Measurements from ENCODE around the gene ST8SIA6.
"Not testable (repeated sequence)": the region's sequence is repeated elsewhere in the genome, so short reads cannot be mapped to it uniquely, and the experiment has no call there.

The ST8SIA6 gene, protein sequence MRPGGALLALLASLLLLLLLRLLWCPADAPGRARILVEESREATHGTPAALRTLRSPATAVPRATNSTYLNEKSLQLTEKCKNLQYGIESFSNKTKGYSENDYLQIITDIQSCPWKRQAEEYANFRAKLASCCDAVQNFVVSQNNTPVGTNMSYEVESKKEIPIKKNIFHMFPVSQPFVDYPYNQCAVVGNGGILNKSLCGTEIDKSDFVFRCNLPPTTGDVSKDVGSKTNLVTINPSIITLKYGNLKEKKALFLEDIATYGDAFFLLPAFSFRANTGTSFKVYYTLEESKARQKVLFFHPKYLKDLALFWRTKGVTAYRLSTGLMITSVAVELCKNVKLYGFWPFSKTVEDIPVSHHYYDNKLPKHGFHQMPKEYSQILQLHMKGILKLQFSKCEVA

DNA sequence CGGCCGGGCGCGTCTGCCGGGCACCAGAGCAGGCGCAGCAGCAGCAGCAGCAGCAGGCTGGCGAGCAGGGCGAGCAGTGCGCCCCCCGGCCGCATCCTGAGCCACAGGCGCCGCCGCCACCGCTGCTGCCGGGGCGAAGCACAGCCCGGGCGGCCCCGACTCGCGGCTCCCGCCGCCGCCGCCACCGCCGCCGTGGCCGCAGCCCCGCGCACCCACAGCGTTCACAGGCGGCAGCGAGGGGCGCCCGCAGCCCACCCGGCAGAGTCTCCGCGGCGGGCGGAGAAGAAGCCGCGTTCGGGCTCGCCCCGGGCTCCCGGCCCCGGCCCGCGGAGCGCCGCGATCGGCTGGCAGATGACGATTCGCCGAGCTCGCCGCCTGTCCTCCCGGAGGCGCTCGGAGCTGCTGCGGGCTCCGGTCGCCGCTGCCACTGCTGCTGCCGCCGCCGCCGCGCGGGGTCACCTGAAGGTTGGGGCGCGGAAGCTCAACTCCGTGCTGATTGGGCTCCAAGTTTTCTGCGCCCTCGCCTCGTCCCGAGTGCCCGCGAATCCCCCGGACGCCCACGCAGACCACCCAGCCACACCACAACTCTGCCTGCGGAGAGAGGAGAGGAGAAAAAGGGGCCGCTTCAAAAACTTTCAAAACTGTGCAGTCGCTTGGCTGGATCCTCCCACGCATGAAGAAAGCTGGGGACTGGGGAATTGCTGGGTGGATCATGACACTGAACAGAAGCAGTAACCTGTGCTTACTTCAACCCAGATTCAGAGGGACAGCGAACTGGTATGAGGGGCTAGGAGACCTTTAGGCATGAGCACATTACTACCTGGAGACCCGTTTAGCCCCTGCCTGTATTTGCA, at the start of gene ST8SIA6:
Gene ST8SIA6, minus strand, starts transcription at position 435 of the 854 bp plus-strand sequence. Its CDS starts 340 bp downstream, at position 95.
- peaks cover 7 to 19% of the 10 kb centered on the region in 2 donors for H3K27me3 ChIP-seq (ENCODE audit: control insufficient read depth in 2 of 2, insufficient read depth in 2 of 2, low read length in 2 of 2)
- no peaks in the 10 kb centered on the region for H3K36me3 ChIP-seq (ENCODE audit: control insufficient read depth in 2 of 2, insufficient read depth in 2 of 2, low read length in 2 of 2)
- H3K27ac ChIP-seq (ENCODE audit: low read depth in 2 of 2, low read length in 2 of 2), result peak within 1 kb of the TSS in 1 of 2 donors; percentile 17
- H3K9me3 ChIP-seq (ENCODE audit: control insufficient read depth in 2 of 2, low read length in 2 of 2), result peaks cover 0 to 2% of the 10 kb centered on the region in 2 donors
- peaks cover 0 to 4% of the 10 kb centered on the region in 2 donors for H3K4me1 ChIP-seq (ENCODE audit: control insufficient read depth in 2 of 2, insufficient read depth in 2 of 2, low read length in 2 of 2)
- H3K9ac ChIP-seq (ENCODE audit: low read depth in 1 of 2, low read length in 2 of 2), result peak within 1 kb of the TSS in 1 of 2 donors; percentile 57
- peak within 1 kb of the TSS; percentile 60 to 65 for H3K4me3 ChIP-seq (ENCODE audit: low read length in 2 of 2)

DNA sequence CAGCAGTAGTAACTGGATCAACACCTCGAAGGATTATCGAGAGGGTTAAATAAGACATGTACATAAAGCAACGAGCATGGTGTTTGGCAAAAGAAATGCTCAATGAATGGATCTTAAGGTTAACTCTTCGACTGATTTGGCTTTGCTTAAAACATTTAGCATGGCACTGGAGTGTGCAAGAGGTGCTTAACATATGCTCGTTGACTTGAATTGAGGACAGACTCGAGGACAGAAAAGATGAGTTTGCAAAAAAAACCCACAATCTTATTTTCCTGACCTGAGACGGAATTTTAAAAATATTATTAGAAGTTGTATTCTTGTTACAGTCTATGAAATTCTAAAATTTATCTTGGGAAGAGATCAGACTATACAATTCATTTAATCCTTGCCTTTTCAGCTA, 49.4 kb upstream of the ST8SIA6 start:
- H3K27me3 ChIP-seq (ENCODE audit: control insufficient read depth in 2 of 2, insufficient read depth in 2 of 2, low read length in 2 of 2), result no peaks in the 10 kb centered on the region
- H3K9me3 ChIP-seq (ENCODE audit: control insufficient read depth in 2 of 2, low read length in 2 of 2), result no peaks in the 10 kb centered on the region
- H3K27ac ChIP-seq (ENCODE audit: low read depth in 2 of 2, low read length in 2 of 2), result no peak overlapping the region
- H3K9ac ChIP-seq (ENCODE audit: low read depth in 1 of 2, low read length in 2 of 2), result no peak overlapping the region
- H3K36me3 ChIP-seq (ENCODE audit: control insufficient read depth in 2 of 2, insufficient read depth in 2 of 2, low read length in 2 of 2), result no peaks in the 10 kb centered on the region
- no peaks in the 10 kb centered on the region for H3K4me1 ChIP-seq (ENCODE audit: control insufficient read depth in 2 of 2, insufficient read depth in 2 of 2, low read length in 2 of 2)
- no peak overlapping the region for H3K4me3 ChIP-seq (ENCODE audit: low read length in 2 of 2)

DNA sequence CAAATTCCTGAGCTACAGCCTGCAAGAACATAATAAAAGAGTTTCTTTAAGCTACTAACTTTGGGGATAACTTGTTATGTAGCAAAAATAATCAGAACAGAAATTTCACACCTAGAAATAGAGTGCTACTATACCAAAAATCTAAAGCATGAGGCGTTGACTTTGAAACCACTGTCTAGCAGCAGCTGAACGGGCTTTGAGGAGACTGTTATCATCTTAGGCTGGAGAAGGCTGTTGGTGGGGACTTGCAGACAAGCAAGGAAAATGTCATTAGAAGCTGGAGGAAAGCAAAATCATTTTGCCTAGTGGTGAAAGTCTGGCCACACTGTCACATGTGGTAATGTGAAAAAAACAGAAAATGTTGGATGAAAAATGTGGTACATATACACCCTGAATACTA, 48.4 kb upstream of the ST8SIA6 start:
- Histone ChIP-seq H3K4me1 (ENCODE audit: control insufficient read depth in 2 of 2, insufficient read depth in 2 of 2, low read length in 2 of 2) (no peaks in the 10 kb centered on the region), H3K27ac (ENCODE audit: low read depth in 2 of 2, low read length in 2 of 2) (no peak overlapping the region), H3K9ac (ENCODE audit: low read depth in 1 of 2, low read length in 2 of 2) (no peak overlapping the region), H3K4me3 (ENCODE audit: low read length in 2 of 2) (no peak overlapping the region), H3K27me3 (ENCODE audit: control insufficient read depth in 2 of 2, insufficient read depth in 2 of 2, low read length in 2 of 2) (no peaks in the 10 kb centered on the region), H3K36me3 (ENCODE audit: control insufficient read depth in 2 of 2, insufficient read depth in 2 of 2, low read length in 2 of 2) (no peaks in the 10 kb centered on the region), H3K9me3 (ENCODE audit: control insufficient read depth in 2 of 2, low read length in 2 of 2) (no peaks in the 10 kb centered on the region)

DNA sequence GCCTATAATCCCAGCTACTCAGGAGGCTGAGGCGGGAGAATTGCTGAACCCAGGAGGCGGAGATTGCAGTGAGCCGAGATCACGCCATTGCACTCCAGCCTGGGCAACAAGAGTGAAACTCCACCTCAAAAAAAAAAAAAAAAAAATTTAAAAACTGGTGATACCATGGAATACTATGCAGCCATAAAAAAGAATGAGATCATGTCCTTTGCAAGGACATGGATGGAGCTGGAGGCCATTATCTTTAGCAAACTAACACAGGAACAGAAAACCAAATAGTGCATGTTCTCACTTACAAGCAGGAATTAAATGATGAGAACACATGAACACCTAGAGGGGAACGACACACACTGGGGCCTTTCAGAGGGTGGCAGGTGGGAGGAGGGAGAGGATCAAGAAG, 44.6 kb upstream of the ST8SIA6 start:
- H3K27ac ChIP-seq (ENCODE audit: low read depth in 2 of 2, low read length in 2 of 2); H3K27me3 ChIP-seq (ENCODE audit: control insufficient read depth in 2 of 2, insufficient read depth in 2 of 2, low read length in 2 of 2); H3K9ac ChIP-seq (ENCODE audit: low read depth in 1 of 2, low read length in 2 of 2); H3K4me3 ChIP-seq (ENCODE audit: low read length in 2 of 2); H3K4me1 ChIP-seq (ENCODE audit: control insufficient read depth in 2 of 2, insufficient read depth in 2 of 2, low read length in 2 of 2); H3K36me3 ChIP-seq (ENCODE audit: control insufficient read depth in 2 of 2, insufficient read depth in 2 of 2, low read length in 2 of 2); H3K9me3 ChIP-seq (ENCODE audit: control insufficient read depth in 2 of 2, low read length in 2 of 2): not testable (repeated sequence)

DNA sequence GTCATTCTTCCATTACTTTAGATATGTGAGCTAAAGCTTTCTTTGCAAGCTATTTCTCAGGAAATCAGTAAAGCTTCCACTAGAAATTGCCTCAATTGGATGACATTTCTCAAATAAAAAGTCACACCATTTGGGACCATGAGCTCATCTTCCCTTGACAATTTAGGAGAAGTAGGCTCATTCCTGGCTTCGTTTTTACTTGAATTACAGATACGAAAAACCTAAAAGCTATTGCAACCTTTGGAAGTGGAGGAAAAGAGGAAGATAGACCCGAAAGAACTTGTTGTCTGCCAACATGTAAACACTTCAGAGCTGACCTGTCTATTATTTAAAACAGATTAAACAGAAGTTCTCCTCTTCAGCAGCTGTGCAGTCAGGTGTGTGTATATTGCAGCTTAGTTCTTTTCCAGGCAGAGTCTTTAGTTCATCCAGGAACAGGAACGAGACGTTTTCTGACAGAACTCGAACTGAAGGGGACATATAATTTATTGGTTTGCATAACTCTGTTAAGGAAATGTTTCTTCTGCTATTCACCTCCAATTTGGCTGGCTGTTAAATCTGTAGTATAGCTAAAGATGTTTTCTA, 43.1 kb upstream of the ST8SIA6 start:
- H3K9ac ChIP-seq (ENCODE audit: low read depth in 1 of 2, low read length in 2 of 2), result no peak overlapping the region
- no peaks in the 10 kb centered on the region for H3K4me1 ChIP-seq (ENCODE audit: control insufficient read depth in 2 of 2, insufficient read depth in 2 of 2, low read length in 2 of 2)
- no peaks in the 10 kb centered on the region for H3K9me3 ChIP-seq (ENCODE audit: control insufficient read depth in 2 of 2, low read length in 2 of 2)
- H3K36me3 ChIP-seq (ENCODE audit: control insufficient read depth in 2 of 2, insufficient read depth in 2 of 2, low read length in 2 of 2), result no peaks in the 10 kb centered on the region
- no peak overlapping the region for H3K4me3 ChIP-seq (ENCODE audit: low read length in 2 of 2)
- H3K27ac ChIP-seq (ENCODE audit: low read depth in 2 of 2, low read length in 2 of 2), result no peak overlapping the region
- H3K27me3 ChIP-seq (ENCODE audit: control insufficient read depth in 2 of 2, insufficient read depth in 2 of 2, low read length in 2 of 2), result no peaks in the 10 kb centered on the region

DNA sequence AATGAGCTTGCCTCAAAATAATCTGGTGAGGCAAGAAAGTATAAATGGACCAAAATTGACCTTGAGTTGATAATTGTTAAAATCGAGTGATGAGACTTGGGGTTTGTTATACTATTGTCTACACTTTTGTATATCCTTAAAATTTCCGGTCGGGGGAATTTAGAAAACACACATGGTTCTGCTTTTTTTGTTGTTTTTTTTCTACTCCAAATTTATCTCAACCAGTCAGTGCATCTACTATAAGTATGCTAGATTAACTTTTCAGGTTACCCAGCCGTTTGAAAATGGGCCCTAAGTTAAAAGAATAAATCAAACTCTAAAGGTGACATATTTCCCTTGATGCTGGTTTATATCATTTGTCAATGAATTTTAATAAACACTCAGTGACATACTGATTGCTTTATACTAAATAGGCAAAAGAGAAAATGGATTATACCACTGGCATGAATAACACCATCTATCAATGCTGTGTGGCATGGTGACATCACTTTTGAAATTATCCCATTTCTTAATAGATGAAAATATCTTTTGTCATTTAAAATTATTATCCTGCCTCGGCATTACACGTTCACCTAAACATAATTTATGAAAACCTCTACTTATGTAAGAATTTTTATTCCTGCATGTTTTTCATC, 40.3 kb upstream of the ST8SIA6 start:
- no peak overlapping the region for H3K27ac ChIP-seq (ENCODE audit: low read depth in 2 of 2, low read length in 2 of 2)
- no peaks in the 10 kb centered on the region for H3K9me3 ChIP-seq (ENCODE audit: control insufficient read depth in 2 of 2, low read length in 2 of 2)
- no peaks in the 10 kb centered on the region for H3K36me3 ChIP-seq (ENCODE audit: control insufficient read depth in 2 of 2, insufficient read depth in 2 of 2, low read length in 2 of 2)
- no peak overlapping the region for H3K4me3 ChIP-seq (ENCODE audit: low read length in 2 of 2)
- H3K27me3 ChIP-seq (ENCODE audit: control insufficient read depth in 2 of 2, insufficient read depth in 2 of 2, low read length in 2 of 2), result no peaks in the 10 kb centered on the region
- no peak overlapping the region for H3K9ac ChIP-seq (ENCODE audit: low read depth in 1 of 2, low read length in 2 of 2)
- H3K4me1 ChIP-seq (ENCODE audit: control insufficient read depth in 2 of 2, insufficient read depth in 2 of 2, low read length in 2 of 2), result no peaks in the 10 kb centered on the region

DNA sequence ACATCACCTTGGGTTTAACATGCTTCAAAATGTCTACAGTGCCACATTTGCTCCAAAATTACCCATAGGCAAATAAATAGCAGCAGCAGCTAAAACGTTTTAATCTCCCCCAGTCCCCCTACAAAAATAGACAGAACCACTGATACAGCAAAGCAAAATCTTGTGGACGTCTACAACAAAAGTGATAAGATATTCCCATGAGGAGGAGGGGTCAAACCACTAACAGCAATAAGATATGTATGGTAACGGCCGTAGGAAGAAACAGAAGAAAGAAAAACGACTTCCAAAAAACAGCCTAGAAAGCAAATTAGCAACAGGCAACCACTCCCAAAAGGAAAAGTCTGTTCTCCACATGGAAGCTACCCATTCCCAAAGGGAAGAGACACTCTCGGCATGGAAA, 34.5 kb upstream of the ST8SIA6 start:
- Histone ChIP-seq H3K27me3 (ENCODE audit: control insufficient read depth in 2 of 2, insufficient read depth in 2 of 2, low read length in 2 of 2) (no peaks in the 10 kb centered on the region), H3K9me3 (ENCODE audit: control insufficient read depth in 2 of 2, low read length in 2 of 2) (no peaks in the 10 kb centered on the region), H3K36me3 (ENCODE audit: control insufficient read depth in 2 of 2, insufficient read depth in 2 of 2, low read length in 2 of 2) (no peaks in the 10 kb centered on the region), H3K9ac (ENCODE audit: low read depth in 1 of 2, low read length in 2 of 2) (no peak overlapping the region), H3K4me3 (ENCODE audit: low read length in 2 of 2) (no peak overlapping the region), H3K27ac (ENCODE audit: low read depth in 2 of 2, low read length in 2 of 2) (no peak overlapping the region), H3K4me1 (ENCODE audit: control insufficient read depth in 2 of 2, insufficient read depth in 2 of 2, low read length in 2 of 2) (no peaks in the 10 kb centered on the region)

DNA sequence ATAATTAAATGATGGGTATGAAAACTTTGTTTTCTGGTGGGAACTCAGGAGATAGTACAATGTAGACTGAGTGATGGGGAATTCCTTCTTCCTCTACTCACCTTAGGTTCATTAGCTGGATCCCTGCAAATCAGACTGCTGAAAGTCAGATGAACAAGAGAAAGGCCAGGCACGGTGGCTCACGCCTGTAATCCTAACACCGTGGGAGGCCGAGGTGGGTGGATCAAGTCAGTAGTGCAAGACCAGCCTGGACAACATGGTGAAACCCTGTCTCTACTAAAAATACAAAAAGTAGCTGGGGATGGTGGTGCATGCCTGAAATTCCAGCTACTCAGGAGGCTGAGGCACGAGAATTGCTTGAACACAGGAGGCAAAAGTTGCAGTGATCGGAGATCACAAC, 28.7 kb upstream of the ST8SIA6 start:
- no peak overlapping the region for H3K27ac ChIP-seq (ENCODE audit: low read depth in 2 of 2, low read length in 2 of 2)
- H3K27me3 ChIP-seq (ENCODE audit: control insufficient read depth in 2 of 2, insufficient read depth in 2 of 2, low read length in 2 of 2), result no peaks in the 10 kb centered on the region
- no peak overlapping the region for H3K4me3 ChIP-seq (ENCODE audit: low read length in 2 of 2)
- H3K9me3 ChIP-seq (ENCODE audit: control insufficient read depth in 2 of 2, low read length in 2 of 2), result no peaks in the 10 kb centered on the region
- no peak overlapping the region for H3K9ac ChIP-seq (ENCODE audit: low read depth in 1 of 2, low read length in 2 of 2)
- no peaks in the 10 kb centered on the region for H3K4me1 ChIP-seq (ENCODE audit: control insufficient read depth in 2 of 2, insufficient read depth in 2 of 2, low read length in 2 of 2)
- no peaks in the 10 kb centered on the region for H3K36me3 ChIP-seq (ENCODE audit: control insufficient read depth in 2 of 2, insufficient read depth in 2 of 2, low read length in 2 of 2)

DNA sequence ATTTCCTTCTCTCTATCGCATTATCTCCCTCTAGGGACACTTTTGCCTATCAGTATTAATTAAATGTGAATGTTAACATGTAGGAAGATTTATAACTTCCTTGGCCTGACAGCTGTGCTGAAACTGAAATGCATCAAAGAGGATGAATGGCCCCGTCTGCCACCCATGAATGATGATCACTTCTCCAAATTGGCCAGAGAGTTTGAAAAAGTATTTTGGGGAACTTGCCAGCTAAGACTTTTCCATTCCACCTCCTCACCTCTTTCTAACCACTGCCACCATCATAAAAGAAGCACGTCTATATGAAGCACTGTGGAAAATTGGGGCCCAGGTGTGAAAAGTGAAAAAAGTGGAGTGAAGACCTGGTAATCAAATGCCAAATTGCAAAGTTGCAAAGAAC, 25.4 kb upstream of the ST8SIA6 start:
- H3K9ac ChIP-seq (ENCODE audit: low read depth in 1 of 2, low read length in 2 of 2), result no peak overlapping the region
- H3K4me1 ChIP-seq (ENCODE audit: control insufficient read depth in 2 of 2, insufficient read depth in 2 of 2, low read length in 2 of 2), result no peaks in the 10 kb centered on the region
- no peak overlapping the region for H3K27ac ChIP-seq (ENCODE audit: low read depth in 2 of 2, low read length in 2 of 2)
- H3K9me3 ChIP-seq (ENCODE audit: control insufficient read depth in 2 of 2, low read length in 2 of 2), result no peaks in the 10 kb centered on the region
- H3K36me3 ChIP-seq (ENCODE audit: control insufficient read depth in 2 of 2, insufficient read depth in 2 of 2, low read length in 2 of 2), result no peaks in the 10 kb centered on the region
- peaks cover 0 to 4% of the 10 kb centered on the region in 2 donors for H3K27me3 ChIP-seq (ENCODE audit: control insufficient read depth in 2 of 2, insufficient read depth in 2 of 2, low read length in 2 of 2)
- no peak overlapping the region for H3K4me3 ChIP-seq (ENCODE audit: low read length in 2 of 2)
